ENCODE data around the gene TESMIN. TPM values are rescaled to one million over a fixed set of nuclear protein-coding genes. Genes with fewer than 3 reads are reported as not detected.

TESMIN gene, protein sequence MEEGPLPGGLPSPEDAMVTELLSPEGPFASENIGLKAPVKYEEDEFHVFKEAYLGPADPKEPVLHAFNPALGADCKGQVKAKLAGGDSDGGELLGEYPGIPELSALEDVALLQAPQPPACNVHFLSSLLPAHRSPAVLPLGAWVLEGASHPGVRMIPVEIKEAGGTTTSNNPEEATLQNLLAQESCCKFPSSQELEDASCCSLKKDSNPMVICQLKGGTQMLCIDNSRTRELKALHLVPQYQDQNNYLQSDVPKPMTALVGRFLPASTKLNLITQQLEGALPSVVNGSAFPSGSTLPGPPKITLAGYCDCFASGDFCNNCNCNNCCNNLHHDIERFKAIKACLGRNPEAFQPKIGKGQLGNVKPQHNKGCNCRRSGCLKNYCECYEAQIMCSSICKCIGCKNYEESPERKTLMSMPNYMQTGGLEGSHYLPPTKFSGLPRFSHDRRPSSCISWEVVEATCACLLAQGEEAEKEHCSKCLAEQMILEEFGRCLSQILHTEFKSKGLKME
- 3.6 to 7.0 TPM (median 4.8 TPM) in 5 replicates for total RNA-seq (2022; extraction: Qiagen RNA extraction; ENCODE audit: low read depth)

DNA sequence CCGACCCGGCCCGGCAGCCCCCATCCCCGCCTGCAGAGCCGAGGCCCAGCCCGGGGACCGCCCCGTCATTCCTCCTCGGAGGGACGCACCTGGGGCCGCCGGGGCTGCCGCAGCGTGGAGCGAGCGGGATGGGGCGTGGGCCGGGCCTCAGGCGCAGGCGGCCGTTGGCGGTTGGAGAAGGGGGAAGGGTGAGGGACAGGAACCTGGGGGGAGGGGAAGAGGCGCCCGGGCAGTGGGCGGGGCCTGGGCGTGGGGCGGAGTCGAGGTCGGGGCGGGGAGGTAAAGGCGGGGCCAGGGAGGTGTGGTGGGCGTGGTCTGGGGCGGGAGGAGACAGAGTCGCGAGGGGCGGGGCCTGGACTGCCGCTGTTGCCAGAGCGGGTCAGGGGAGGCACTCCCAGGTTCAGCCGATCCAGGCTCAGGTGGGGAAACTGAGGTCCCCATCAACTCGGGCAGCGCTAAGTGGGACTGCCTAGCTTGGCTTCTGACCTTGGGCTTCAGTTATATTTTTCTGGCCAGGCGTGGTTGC, at the start of gene TESMIN:
Gene TESMIN (minus strand): TSS at position 190 of the 526 bp plus-strand sequence. CDS start 860 bp downstream, outside the sequence.

DNA sequence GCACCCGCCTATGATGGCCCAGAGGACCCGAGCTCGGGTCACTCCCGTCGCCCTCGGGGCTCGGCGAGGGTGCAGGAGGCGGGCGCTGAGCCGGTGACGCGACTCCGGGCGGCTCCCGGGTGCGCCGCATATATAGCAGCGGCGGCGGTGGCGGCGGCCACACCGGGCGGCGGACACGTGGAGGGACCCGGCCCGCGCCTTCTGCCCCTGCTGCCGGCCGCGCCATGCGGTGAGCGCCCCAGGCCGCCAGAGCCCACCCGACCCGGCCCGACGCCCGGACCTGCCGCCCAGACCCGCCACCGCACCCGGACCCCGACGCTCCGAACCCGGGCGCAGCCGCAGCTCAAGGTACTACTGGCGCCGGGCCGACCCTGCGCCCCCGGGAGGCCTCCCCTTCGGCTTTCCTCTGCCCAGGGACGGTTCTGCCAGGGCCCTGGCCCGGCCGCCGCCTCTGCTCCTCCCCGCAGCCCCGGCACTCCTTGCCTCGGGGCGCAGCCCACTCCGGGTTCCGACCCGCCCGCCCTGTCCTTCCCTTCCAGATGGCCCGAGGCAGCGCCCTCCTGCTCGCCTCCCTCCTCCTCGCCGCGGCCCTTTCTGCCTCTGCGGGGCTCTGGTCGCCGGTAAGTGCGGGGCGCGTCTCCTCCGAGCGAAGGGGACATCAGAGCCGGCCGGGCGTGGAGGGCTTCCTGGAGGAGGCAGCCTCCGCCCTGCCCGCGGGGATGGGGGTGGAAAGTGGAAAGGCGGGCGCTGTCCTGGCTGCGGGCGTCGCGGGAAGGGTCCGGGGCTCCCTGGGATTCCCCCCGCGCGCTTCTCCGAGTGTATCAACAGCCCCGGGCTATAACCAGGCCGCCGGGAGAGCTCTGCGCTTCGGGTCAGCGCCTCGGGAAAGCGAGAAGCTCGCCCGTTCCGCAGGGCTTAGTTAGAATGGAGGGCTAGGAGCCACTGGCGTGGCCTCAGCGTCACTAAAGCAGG, 66.6 kb downstream of the TESMIN start, which contains the start of gene GAL:
Gene GAL (plus strand): TSS at position 160 of the 972 bp plus-strand sequence. CDS start 380 bp downstream, at position 540.

Other genes with a start within 250 kb of the TESMIN start
- 12.6 to 22.8 TPM (median 19.1 TPM) in 5 replicates for gene GAL, start 67.0 kb downstream of the TESMIN start, total RNA-seq (2022; extraction: Qiagen RNA extraction; ENCODE audit: low read depth)
- 34.6 to 42.8 TPM (median 39.2 TPM) in 5 replicates for gene CPT1A, start 90.4 kb upstream of the TESMIN start, total RNA-seq (2022; extraction: Qiagen RNA extraction; ENCODE audit: low read depth)
- gene MRPL21, start 152.3 kb upstream of the TESMIN start, total RNA-seq (2022; extraction: Qiagen RNA extraction; ENCODE audit: low read depth), result 129 to 159 TPM (median 139 TPM) in 5 replicates
- gene IGHMBP2, start 152.4 kb upstream of the TESMIN start, total RNA-seq (2022; extraction: Qiagen RNA extraction; ENCODE audit: low read depth), result 12.5 to 16.6 TPM (median 15.3 TPM) in 5 replicates
- gene MRGPRD, start 229.5 kb upstream of the TESMIN start, total RNA-seq (2022; extraction: Qiagen RNA extraction; ENCODE audit: low read depth), result not detected in 5 replicates

All from A549 treated with RU486 at 1 μM for 4 hours (cell line).